ENCODE measurements around the gene KSR2.
A peak's percentile ranks its signal among the peaks of the same experiment; 100 is the strongest.

The KSR2 gene

GRCh38 chr12:117580015-117580717 is 388.6 kb downstream of the KSR2 start:
- TF ChIP-seq TAF1 (IDR thresholded peaks at IDR 0.05; ENCODE audit: borderline replicate concordance, low read depth, low read length) = no peak
- TF ChIP-seq POLR2AphosphoS5 (IDR thresholded peaks at IDR 0.05; ENCODE audit: low read depth, low read length) = no peak
- TF ChIP-seq POLR2A (IDR thresholded peaks at IDR 0.05; ENCODE audit: low read depth, low read length) = no peak

GRCh38 chr12:117577122-117577657 is 391.6 kb downstream of the KSR2 start:
- TF ChIP-seq POLR2A (IDR thresholded peaks at IDR 0.05; ENCODE audit: low read depth, low read length) = no peak
- TF ChIP-seq POLR2AphosphoS5 (IDR thresholded peaks at IDR 0.05; ENCODE audit: low read depth, low read length) = no peak
- no peak for TF ChIP-seq TAF1 (IDR thresholded peaks at IDR 0.05; ENCODE audit: borderline replicate concordance, low read depth, low read length)
- DNase-seq (ENCODE audit: insufficient read length) (no peak), FAIRE-seq (no peak)

More at GRCh38 chr12:117580015-117580717, 388.6 kb downstream of the KSR2 start:
- no peak for FAIRE-seq
- DNase-seq (ENCODE audit: insufficient read length) = no peak

GRCh38 chr12:117576053-117576452 is 392.7 kb downstream of the KSR2 start:
- DNase-seq (ENCODE audit: insufficient read length) = no peak
- TF ChIP-seq TAF1 (IDR thresholded peaks at IDR 0.05; ENCODE audit: borderline replicate concordance, low read depth, low read length) = no peak
- TF ChIP-seq POLR2AphosphoS5 (IDR thresholded peaks at IDR 0.05; ENCODE audit: low read depth, low read length) = no peak
- TF ChIP-seq POLR2A (IDR thresholded peaks at IDR 0.05; ENCODE audit: low read depth, low read length) = no peak
- no peak for FAIRE-seq

GRCh38 chr12:117574655-117575054 is 394.1 kb downstream of the KSR2 start:
- no peak for TF ChIP-seq POLR2AphosphoS5 (IDR thresholded peaks at IDR 0.05; ENCODE audit: low read depth, low read length)
- TF ChIP-seq POLR2A (IDR thresholded peaks at IDR 0.05; ENCODE audit: low read depth, low read length) = no peak
- no peak for TF ChIP-seq TAF1 (IDR thresholded peaks at IDR 0.05; ENCODE audit: borderline replicate concordance, low read depth, low read length)
- DNase-seq (ENCODE audit: insufficient read length) (no peak), FAIRE-seq (no peak)

GRCh38 chr12:117572755-117573154 is 396.0 kb downstream of the KSR2 start:
- DNase-seq (ENCODE audit: insufficient read length) (no peak), FAIRE-seq (no peak)
- TF ChIP-seq POLR2A (IDR thresholded peaks at IDR 0.05; ENCODE audit: low read depth, low read length) = no peak
- no peak for TF ChIP-seq TAF1 (IDR thresholded peaks at IDR 0.05; ENCODE audit: borderline replicate concordance, low read depth, low read length)
- no peak for TF ChIP-seq POLR2AphosphoS5 (IDR thresholded peaks at IDR 0.05; ENCODE audit: low read depth, low read length)

DNA sequence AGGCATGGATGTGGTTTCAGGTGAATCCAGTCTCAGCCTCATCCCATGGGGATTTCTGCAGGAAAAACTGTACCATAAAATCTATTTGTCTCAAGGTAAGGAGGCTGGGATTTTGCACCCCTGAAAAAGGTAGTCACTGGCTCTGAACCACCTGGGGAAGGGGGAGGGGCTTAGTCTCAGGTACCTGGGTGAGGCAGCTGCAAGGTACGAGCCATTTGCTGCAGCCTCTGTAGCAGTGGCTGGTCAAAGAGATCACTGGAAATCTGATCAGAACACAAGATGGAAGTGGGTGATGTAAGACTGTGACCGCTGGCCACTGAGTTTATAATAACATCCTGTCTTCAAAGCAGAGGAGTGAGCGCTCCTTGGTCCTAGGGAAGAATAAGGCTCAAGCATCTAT is 397.5 kb downstream of the KSR2 start:
- DNase-seq (ENCODE audit: insufficient read length) (no peak), FAIRE-seq (no peak)
- TF ChIP-seq POLR2A (IDR thresholded peaks at IDR 0.05; ENCODE audit: low read depth, low read length) (no peak), POLR2AphosphoS5 (IDR thresholded peaks at IDR 0.05; ENCODE audit: low read depth, low read length) (no peak), TAF1 (IDR thresholded peaks at IDR 0.05; ENCODE audit: borderline replicate concordance, low read depth, low read length) (no peak)

DNA sequence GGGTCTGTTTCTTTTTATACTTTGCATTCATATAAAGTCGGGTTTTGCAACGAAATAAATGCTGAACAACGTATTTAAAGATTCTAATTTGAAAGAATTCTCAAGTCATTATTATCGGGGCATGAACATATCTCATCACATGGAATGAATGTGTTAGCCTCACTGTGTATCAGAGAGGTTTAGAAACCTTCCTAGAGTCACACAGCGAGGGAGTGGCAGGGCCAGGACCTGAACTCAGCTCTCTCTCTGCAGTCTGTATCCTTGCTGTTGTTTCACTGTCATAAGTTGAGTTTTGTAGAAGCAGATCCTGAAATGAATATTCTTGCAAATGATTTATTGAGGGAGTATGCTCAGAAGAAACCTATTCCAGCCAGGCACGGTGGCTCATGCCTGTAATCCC is 398.2 kb downstream of the KSR2 start:
- FAIRE-seq = no peak
- DNase-seq (ENCODE audit: insufficient read length) = no peak
- TF ChIP-seq TAF1 (IDR thresholded peaks at IDR 0.05; ENCODE audit: borderline replicate concordance, low read depth, low read length) (no peak), POLR2A (IDR thresholded peaks at IDR 0.05; ENCODE audit: low read depth, low read length) (no peak), POLR2AphosphoS5 (IDR thresholded peaks at IDR 0.05; ENCODE audit: low read depth, low read length) (no peak)

DNA sequence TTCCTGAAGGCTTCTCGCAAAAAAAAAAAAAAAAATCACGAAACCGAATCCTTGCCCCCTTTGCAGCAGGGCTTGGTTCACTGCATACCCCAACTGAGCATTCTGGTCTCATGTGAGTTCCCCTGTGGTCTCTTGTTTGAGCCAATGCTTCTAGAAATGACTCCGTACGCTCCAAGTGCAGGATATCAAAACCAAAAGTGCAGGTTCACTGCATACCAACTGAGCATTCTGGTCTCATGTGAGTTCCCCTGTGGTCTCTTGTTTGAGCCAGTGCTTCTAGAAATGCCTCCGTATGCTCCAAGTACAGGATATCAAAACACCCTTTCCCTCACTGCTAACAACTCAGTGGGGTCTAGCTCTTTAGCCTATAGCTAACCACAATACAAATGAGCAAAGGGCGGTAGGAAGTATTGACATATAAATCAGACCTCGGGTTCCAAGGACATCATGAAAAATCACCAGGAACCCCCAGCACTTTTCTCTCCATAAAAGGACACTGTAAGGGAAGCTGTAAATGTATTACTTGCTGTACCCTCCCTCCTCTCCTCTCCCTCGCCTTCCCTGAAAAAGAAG is 401.1 kb downstream of the KSR2 start:
- DNase-seq (ENCODE audit: insufficient read length) (no peak), FAIRE-seq (peak; percentile 21)
- no peak for TF ChIP-seq POLR2AphosphoS5 (IDR thresholded peaks at IDR 0.05; ENCODE audit: low read depth, low read length)
- no peak for TF ChIP-seq POLR2A (IDR thresholded peaks at IDR 0.05; ENCODE audit: low read depth, low read length)
- TF ChIP-seq TAF1 (IDR thresholded peaks at IDR 0.05; ENCODE audit: borderline replicate concordance, low read depth, low read length) = no peak

DNA sequence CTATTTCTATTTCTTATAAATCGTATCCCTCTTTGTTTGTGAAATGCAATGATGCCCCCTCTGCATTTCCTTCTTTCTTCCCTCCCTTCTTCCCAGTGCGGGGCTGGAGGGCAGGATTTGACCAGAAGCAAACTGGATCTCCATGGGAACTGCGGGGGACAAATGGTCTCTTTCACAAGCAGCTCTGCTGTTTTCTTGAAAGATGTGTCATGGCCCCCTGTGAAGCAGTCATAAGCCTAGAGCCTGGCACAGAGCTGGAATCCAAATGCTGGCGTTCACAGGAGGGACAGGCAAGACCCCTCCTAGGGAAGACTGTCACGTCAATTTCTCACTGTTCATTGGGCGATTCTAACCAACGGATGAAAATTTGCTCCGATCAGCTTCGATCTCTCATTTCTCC is 403.9 kb downstream of the KSR2 start:
- TF ChIP-seq TAF1 (IDR thresholded peaks at IDR 0.05; ENCODE audit: borderline replicate concordance, low read depth, low read length) (no peak), POLR2AphosphoS5 (IDR thresholded peaks at IDR 0.05; ENCODE audit: low read depth, low read length) (no peak), POLR2A (IDR thresholded peaks at IDR 0.05; ENCODE audit: low read depth, low read length) (no peak)
- DNase-seq (ENCODE audit: insufficient read length) = no peak
- no peak for FAIRE-seq

GRCh38 chr12:117563706-117564105 is 405.1 kb downstream of the KSR2 start:
- TF ChIP-seq POLR2AphosphoS5 (IDR thresholded peaks at IDR 0.05; ENCODE audit: low read depth, low read length) (no peak), POLR2A (IDR thresholded peaks at IDR 0.05; ENCODE audit: low read depth, low read length) (no peak), TAF1 (IDR thresholded peaks at IDR 0.05; ENCODE audit: borderline replicate concordance, low read depth, low read length) (no peak)
- DNase-seq (ENCODE audit: insufficient read length) (no peak), FAIRE-seq (no peak)

- DNase-seq (ENCODE audit: insufficient read length) (no peak), FAIRE-seq (no peak)
- TF ChIP-seq POLR2A (IDR thresholded peaks at IDR 0.05; ENCODE audit: low read depth, low read length) = no peak
- no peak for TF ChIP-seq POLR2AphosphoS5 (IDR thresholded peaks at IDR 0.05; ENCODE audit: low read depth, low read length)
- no peak for TF ChIP-seq TAF1 (IDR thresholded peaks at IDR 0.05; ENCODE audit: borderline replicate concordance, low read depth, low read length)
These were observed 405.8 kb downstream of the KSR2 start for GRCh38 chr12:117563007-117563406.

GRCh38 chr12:117561990-117562389 is 406.8 kb downstream of the KSR2 start:
- TF ChIP-seq POLR2A (IDR thresholded peaks at IDR 0.05; ENCODE audit: low read depth, low read length) (no peak), POLR2AphosphoS5 (IDR thresholded peaks at IDR 0.05; ENCODE audit: low read depth, low read length) (no peak), TAF1 (IDR thresholded peaks at IDR 0.05; ENCODE audit: borderline replicate concordance, low read depth, low read length) (no peak)
- no peak for DNase-seq (ENCODE audit: insufficient read length)
- no peak for FAIRE-seq

All from GM12892 (cell line).